DND-41 (cell line): Measurements from ENCODE around the gene GLYR1.

Source experiments
- CTCF ChIP-seq: IDR thresholded peaks from 2 replicates; pipeline ENCODE4 v1.5.1; 2012; ENCODE audit warnings: borderline replicate concordance, low read length, moderate library complexity, mild to moderate bottlenecking; ENCODE audit not compliant: poor library complexity, severe bottlenecking; ENCODE audit errors: extremely low read depth
- EZH2 ChIP-seq: IDR thresholded peaks from 3 replicates; pipeline ENCODE4 v1.6.1; 2012; ENCODE audit warnings: borderline replicate concordance, low read depth, mild to moderate bottlenecking, moderate library complexity, low read length, inconsistent platforms; ENCODE audit not compliant: severe bottlenecking

DNA sequence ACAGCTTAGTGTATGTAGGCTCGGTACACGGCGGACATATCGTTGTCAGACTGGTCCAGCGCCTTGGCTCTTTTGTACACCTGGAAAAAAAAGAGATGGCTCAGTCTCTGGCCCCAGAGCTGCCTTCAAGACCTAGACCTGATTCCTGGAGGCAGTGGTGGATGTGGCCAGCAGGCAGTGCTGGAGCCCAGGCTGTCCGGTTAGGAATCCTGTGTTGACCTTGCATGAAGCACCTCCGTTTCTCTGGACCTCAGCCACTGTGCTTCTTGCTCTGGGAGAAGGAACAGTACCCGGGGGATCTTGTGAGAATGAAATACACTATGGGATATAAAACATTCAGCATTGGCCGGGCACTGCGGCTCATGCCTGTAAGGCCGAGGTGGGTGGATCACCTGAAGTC lies 41.9 kb downstream of the GLYR1 start:
- TF ChIP-seq CTCF (no peak), EZH2 (no peak)
